Nephron progenitor cell (in vitro differentiated cells): Measurements from ENCODE around the gene SORCS2.

Source experiments
- DNase-seq: peaks from one replicate; pipeline ENCODE4 v3.0.0; 2021
- H3K27ac Mint-ChIP-seq: 2 replicates; pipeline ENCODE4 v1.8.0; 2021; ENCODE audit warnings: mild to moderate bottlenecking, moderate library complexity, mixed read lengths
- H3K27me3 Mint-ChIP-seq: 2 replicates; pipeline ENCODE4 v1.8.0; 2021; ENCODE audit warnings: mild to moderate bottlenecking, low read depth, mixed read lengths; ENCODE audit not compliant: poor library complexity
- H3K36me3 Mint-ChIP-seq: 2 replicates; pipeline ENCODE4 v1.8.0; 2021; ENCODE audit warnings: low read depth, mixed read lengths
- H3K4me1 Mint-ChIP-seq: 2 replicates; pipeline ENCODE4 v1.8.0; 2021; ENCODE audit warnings: mixed read lengths
- H3K4me3 Mint-ChIP-seq: 2 replicates; pipeline ENCODE4 v1.8.0; 2021; ENCODE audit warnings: mild to moderate bottlenecking, moderate library complexity, mixed read lengths
- H3K9me3 Mint-ChIP-seq: 2 replicates; pipeline ENCODE4 v1.8.0; 2021; ENCODE audit warnings: mild to moderate bottlenecking, moderate library complexity, mixed read lengths
- TF ChIP-seq, protein P1 (sequence below): fragments of 200-600 bp; sonication (generic); IDR thresholded peaks from 2 replicates; pipeline ENCODE4 v1.5.0; 2021; ENCODE audit warnings: antibody characterized with exemption

The SORCS2 gene

DNA sequence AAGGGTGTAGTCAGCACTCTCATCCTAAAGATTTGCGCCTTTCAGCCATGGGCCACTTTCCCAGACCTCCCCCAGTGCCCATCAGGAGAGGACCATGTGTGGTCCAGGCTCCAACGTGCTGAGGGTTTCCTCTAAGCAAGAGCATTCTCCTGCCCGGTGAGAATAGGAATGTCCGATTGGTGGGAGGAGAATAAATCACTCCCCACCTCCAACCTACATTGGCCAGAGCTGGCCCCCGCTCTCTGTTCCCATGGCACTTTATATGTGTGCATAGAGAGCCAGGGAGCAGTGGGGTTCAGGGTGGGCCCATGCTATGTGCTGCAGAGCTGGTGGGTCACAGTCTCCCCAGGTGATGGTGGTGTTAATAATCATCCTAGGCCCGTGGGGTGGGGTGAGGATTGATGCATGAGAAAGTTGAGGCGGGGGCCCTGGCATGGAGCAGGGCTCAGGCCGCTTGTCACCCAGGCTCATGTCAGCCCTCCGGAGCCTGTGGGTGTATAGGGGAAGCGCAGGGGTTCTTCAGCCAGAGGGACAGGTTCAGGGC is 6.8 kb upstream of the SORCS2 start:
- H3K4me1 Mint-ChIP-seq: peaks cover 18% of the 10 kb centered on the region
- H3K36me3 Mint-ChIP-seq: no peaks in the 10 kb centered on the region
- no peak overlapping the region for H3K4me3 Mint-ChIP-seq
- TF ChIP-seq, protein P1, sequence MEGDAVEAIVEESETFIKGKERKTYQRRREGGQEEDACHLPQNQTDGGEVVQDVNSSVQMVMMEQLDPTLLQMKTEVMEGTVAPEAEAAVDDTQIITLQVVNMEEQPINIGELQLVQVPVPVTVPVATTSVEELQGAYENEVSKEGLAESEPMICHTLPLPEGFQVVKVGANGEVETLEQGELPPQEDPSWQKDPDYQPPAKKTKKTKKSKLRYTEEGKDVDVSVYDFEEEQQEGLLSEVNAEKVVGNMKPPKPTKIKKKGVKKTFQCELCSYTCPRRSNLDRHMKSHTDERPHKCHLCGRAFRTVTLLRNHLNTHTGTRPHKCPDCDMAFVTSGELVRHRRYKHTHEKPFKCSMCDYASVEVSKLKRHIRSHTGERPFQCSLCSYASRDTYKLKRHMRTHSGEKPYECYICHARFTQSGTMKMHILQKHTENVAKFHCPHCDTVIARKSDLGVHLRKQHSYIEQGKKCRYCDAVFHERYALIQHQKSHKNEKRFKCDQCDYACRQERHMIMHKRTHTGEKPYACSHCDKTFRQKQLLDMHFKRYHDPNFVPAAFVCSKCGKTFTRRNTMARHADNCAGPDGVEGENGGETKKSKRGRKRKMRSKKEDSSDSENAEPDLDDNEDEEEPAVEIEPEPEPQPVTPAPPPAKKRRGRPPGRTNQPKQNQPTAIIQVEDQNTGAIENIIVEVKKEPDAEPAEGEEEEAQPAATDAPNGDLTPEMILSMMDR: no peak
- H3K9me3 Mint-ChIP-seq: peaks cover 6% of the 10 kb centered on the region
- peaks cover 35% of the 10 kb centered on the region for H3K27me3 Mint-ChIP-seq
- no peak for DNase-seq
- H3K27ac Mint-ChIP-seq: no peak overlapping the region

DNA sequence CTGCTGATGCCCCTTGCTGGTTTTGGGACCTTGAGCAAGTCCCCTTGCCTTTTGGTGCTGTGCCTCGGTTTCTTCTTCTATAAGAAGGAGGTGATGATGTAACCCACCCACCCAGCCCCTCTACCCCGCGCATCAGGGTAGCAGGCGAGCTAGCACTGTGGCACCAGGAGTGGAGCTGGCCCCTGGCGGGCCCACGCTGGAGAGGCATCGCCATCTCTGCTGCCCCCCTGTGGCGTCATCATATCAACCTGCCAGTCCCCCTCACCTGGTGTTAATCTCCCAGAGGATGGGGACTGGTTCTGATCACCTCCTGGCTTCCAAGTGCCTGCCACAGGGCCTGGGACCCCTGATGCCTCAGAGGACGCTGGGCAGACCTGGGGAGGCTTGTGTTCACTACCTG is 6.3 kb upstream of the SORCS2 start:
- TF ChIP-seq, protein P1: peak; percentile 41
- DNase-seq: peak; percentile 59
- Mint-ChIP-seq H3K9me3 (peaks cover 6% of the 10 kb centered on the region), H3K27ac (no peak overlapping the region), H3K4me1 (peaks cover 21% of the 10 kb centered on the region), H3K4me3 (no peak overlapping the region), H3K27me3 (peaks cover 39% of the 10 kb centered on the region), H3K36me3 (no peaks in the 10 kb centered on the region)

DNA sequence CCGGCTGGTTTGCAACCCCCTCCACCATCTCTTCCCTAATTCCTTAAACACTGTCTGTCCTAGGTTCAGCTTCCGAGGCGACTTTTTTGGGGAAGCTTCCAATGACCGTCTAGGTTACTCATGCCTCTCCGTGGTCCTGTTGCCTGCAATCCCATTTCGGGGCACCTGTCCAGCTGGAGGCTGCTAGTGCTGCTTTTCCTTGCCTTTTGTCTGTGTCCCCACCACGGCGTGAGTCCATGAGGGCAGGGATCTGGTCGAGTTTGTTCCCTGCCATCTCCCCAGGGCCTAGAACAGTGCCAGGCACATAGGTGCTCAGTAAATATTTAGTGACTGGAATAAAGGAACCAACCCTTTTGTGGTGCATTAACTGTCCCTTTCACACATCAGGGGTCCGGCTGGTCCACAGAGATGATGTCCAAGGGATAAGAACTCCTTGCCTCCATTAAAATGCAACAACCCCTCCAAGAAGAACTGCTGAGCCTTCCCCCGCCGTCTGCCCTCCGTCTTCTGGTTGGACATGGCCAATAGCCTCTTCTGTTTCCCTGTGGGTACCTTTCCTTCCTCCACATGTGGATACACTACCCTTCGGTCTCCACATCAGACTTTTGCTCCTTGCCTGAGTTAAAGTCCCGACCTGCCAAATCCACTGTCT is 5.7 kb upstream of the SORCS2 start:
- Mint-ChIP-seq H3K4me3 (no peak overlapping the region), H3K9me3 (peaks cover 6% of the 10 kb centered on the region), H3K27me3 (peaks cover 39% of the 10 kb centered on the region), H3K36me3 (no peaks in the 10 kb centered on the region), H3K4me1 (peaks cover 21% of the 10 kb centered on the region), H3K27ac (no peak overlapping the region)
- TF ChIP-seq, protein P1: no peak
- DNase-seq: no peak

DNA sequence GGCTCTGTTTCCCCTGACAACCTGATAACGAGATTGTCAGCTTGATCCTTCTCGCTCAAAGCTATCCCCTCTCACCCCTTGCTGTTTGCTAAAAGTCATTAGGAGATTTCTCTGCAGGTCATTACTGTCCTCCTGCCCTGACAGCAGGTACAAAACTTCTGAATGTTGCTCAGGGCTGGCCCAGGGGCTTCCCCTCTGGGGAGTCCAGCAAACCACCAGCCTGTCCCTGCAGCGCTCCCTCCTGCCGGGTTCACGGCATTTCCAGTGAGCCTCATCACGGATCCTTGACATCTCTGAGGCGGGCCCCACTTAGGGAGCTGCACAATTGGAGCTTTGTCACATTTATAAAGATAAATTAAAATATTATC is 5.2 kb upstream of the SORCS2 start:
- no peak for DNase-seq

DNA sequence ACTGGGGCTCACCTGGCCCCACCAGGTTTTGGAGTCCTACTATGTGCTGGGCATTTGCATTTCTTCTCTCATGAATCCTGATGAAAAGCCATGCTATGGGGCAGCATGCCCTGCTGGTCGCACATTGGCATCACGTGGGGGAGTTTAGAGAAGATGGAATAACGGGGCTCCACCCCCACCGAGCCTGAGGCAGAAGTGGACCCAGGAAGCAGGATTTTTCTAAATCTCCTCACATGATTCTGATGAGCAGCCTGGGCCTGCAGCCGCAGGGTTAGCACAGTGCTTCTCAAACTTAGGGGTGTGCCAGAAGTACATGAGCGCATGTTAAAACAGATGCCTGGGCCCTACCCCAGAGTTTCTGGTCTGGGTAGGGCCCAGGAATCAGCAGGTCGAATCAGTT is 4.6 kb upstream of the SORCS2 start:
- Mint-ChIP-seq H3K4me1 (peaks cover 21% of the 10 kb centered on the region), H3K27me3 (peaks cover 39% of the 10 kb centered on the region), H3K27ac (no peak overlapping the region), H3K36me3 (no peaks in the 10 kb centered on the region), H3K4me3 (no peak overlapping the region), H3K9me3 (peaks cover 6% of the 10 kb centered on the region)
- TF ChIP-seq, protein P1: no peak
- no peak for DNase-seq

More for the DNA sequence above, 5.2 kb upstream of the SORCS2 start:
- Mint-ChIP-seq H3K4me3 (no peak overlapping the region), H3K9me3 (peaks cover 6% of the 10 kb centered on the region), H3K27me3 (peaks cover 39% of the 10 kb centered on the region), H3K36me3 (no peaks in the 10 kb centered on the region), H3K4me1 (peaks cover 21% of the 10 kb centered on the region), H3K27ac (no peak overlapping the region)
- TF ChIP-seq, protein P1: no peak

DNA sequence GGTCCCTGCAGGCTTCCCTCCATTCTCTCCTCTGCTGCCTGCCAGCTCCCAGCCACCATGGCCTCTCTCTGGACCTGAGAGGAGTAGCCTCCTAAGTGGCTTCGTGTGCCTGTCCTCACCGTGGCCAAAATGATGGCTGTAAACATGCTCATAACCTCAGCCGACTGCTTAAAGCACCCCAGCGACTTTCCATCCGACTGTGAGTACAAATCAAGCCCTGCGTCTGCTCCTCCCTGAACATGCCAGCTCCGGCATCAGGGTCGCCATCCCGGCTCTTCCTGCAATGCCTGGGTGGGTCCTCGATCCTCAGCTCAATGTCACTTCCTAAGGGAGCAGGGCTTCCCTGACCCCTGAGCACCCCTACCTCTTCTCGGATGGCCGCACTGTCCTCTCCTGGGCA is 3.3 kb upstream of the SORCS2 start:
- Mint-ChIP-seq H3K9me3 (no peaks in the 10 kb centered on the region), H3K27me3 (peaks cover 42% of the 10 kb centered on the region), H3K4me3 (no peak overlapping the region), H3K27ac (no peak overlapping the region), H3K4me1 (peaks cover 24% of the 10 kb centered on the region), H3K36me3 (no peaks in the 10 kb centered on the region)
- DNase-seq: no peak
- TF ChIP-seq, protein P1: no peak
